MM.1S (cell line): ENCODE results near the gene RASD2.

ENCODE experiments used
- EZH2 ChIP-seq: fragments of 300-600 bp; sonication (generic); optimal IDR thresholded peaks from 2 replicates; pipeline ENCODE3; 2017; ENCODE audit warnings: low read depth, mild to moderate bottlenecking, antibody characterized with exemption, low read length, mixed read lengths
- EZH2phosphoT487 ChIP-seq: fragments of 300-600 bp; sonication (generic); IDR thresholded peaks from 2 replicates; pipeline ENCODE4 v1.6.1; 2018; ENCODE audit warnings: antibody characterized with exemption, low read length
- TF ChIP-seq, protein P1 (sequence below): fragments of 300-600 bp; sonication (generic); IDR thresholded peaks from 2 replicates; pipeline ENCODE4 v1.5.1; 2016; ENCODE audit warnings: antibody characterized with exemption, low read length, mixed read lengths

DNA sequence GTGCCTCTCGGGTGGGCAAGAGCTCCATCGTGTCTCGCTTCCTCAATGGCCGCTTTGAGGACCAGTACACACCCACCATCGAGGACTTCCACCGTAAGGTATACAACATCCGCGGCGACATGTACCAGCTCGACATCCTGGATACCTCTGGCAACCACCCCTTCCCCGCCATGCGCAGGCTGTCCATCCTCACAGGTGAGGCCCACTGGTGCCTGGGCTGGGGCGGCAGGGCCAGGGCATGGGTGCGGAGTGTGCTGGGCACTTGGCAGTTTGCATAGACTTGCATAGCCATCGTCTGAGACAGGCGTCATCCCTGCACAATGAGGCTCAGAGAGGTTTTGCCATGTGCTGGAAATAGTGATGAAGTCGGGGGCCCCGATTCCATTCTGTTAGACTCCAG, 6.3 kb downstream of the RASD2 start:
- TF ChIP-seq EZH2 (no peak), EZH2phosphoT487 (no peak)
- TF ChIP-seq, protein P1, sequence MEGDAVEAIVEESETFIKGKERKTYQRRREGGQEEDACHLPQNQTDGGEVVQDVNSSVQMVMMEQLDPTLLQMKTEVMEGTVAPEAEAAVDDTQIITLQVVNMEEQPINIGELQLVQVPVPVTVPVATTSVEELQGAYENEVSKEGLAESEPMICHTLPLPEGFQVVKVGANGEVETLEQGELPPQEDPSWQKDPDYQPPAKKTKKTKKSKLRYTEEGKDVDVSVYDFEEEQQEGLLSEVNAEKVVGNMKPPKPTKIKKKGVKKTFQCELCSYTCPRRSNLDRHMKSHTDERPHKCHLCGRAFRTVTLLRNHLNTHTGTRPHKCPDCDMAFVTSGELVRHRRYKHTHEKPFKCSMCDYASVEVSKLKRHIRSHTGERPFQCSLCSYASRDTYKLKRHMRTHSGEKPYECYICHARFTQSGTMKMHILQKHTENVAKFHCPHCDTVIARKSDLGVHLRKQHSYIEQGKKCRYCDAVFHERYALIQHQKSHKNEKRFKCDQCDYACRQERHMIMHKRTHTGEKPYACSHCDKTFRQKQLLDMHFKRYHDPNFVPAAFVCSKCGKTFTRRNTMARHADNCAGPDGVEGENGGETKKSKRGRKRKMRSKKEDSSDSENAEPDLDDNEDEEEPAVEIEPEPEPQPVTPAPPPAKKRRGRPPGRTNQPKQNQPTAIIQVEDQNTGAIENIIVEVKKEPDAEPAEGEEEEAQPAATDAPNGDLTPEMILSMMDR, result no peak
